Osteoblast (primary cell): ENCODE measurements around the gene ZBED1. TPM values are rescaled to one million over a fixed set of nuclear protein-coding genes. Genes with fewer than 3 reads are reported as not detected.

Experiments
- DNase-seq: peaks from one replicate; pipeline ENCODE4 v3.0.0; 2011; ENCODE audit warnings: low spot score, mixed read lengths; ENCODE audit not compliant: insufficient read length; ENCODE audit errors: missing footprints
- H2AFZ ChIP-seq: 2 replicates; pipeline ENCODE4 v1.6.0; 2011; ENCODE audit warnings: mild to moderate bottlenecking, low read length
- H3K27ac ChIP-seq: 2 replicates; pipeline ENCODE4 v1.5.1; 2011; ENCODE audit warnings: mild to moderate bottlenecking, low read depth, low read length, moderate library complexity
- H3K27me3 ChIP-seq: 2 replicates; pipeline ENCODE4 v1.6.0; 2012; ENCODE audit warnings: mild to moderate bottlenecking, control low read depth, inconsistent platforms, low read length, moderate library complexity; ENCODE audit not compliant: insufficient read depth
- H3K36me3 ChIP-seq: 2 replicates; pipeline ENCODE4 v1.5.1; 2011; ENCODE audit warnings: mild to moderate bottlenecking, low read length, control low read depth, moderate library complexity; ENCODE audit not compliant: insufficient read depth
- H3K4me1 ChIP-seq: 2 replicates; pipeline ENCODE4 v1.5.1; 2011; ENCODE audit warnings: mild to moderate bottlenecking, low read length, control low read depth, moderate library complexity; ENCODE audit not compliant: insufficient read depth
- H3K4me2 ChIP-seq: 2 replicates; pipeline ENCODE4 v1.6.0; 2011; ENCODE audit warnings: mild to moderate bottlenecking, low read length; ENCODE audit not compliant: insufficient read depth
- H3K4me3 ChIP-seq: fragments of 200-600 bp; sonication (generic); 3 replicates; pipeline ENCODE4 v1.5.1; 2012; ENCODE audit warnings: mild to moderate bottlenecking, low read length, inconsistent platforms; ENCODE audit not compliant: insufficient read depth
- H3K79me2 ChIP-seq: 2 replicates; pipeline ENCODE4 v1.6.0; 2012; ENCODE audit warnings: mild to moderate bottlenecking, low read length, control low read depth, inconsistent platforms; ENCODE audit not compliant: insufficient read depth
- H3K9me3 ChIP-seq: 2 replicates; pipeline ENCODE4 v1.5.1; 2011; ENCODE audit warnings: low read depth, low read length, control low read depth
- H4K20me1 ChIP-seq: 2 replicates; pipeline ENCODE4 v1.6.0; 2012; ENCODE audit warnings: mild to moderate bottlenecking, low read length, control low read depth; ENCODE audit not compliant: insufficient read depth
- CTCF ChIP-seq: IDR thresholded peaks from 2 replicates; pipeline ENCODE4 v1.5.1; 2011; ENCODE audit warnings: mild to moderate bottlenecking, low read depth, low read length, moderate library complexity; ENCODE audit errors: extremely low read depth
- total RNA-seq: library from RNA; depleted of rRNA; stranded (reverse); fragments of >200 nt; gene quantifications from 2 replicates; pipeline ENCODE4 v1.2.3, GENCODE V29; 2012

ZBED1 gene
- 52.2 and 57.2 TPM in 2 replicates for total RNA-seq

GRCh38 chrX:2500803-2501558 is at the start of gene ZBED1, which contains the start of gene DHRSX:
Gene ZBED1 (minus strand): TSS chrX:2500976. CDS start chrX:2490719, 10,257 bp downstream.
Gene DHRSX (minus strand): TSS chrX:2500976. CDS start chrX:2500925, 51 bp downstream.
- Histone ChIP-seq H3K9me3 (no peaks in the 10 kb centered on the region), H2AFZ (peak within 1 kb of the TSS; percentile 47), H3K27ac (peak within 1 kb of the TSS; percentile 71), H3K27me3 (no peaks in the 10 kb centered on the region), H3K4me2 (peak within 1 kb of the TSS; percentile 73), H3K4me1 (peaks cover 29% of the 10 kb centered on the region), H3K36me3 (peaks cover 3% of the 10 kb centered on the region), H3K79me2 (peaks cover 41% of the 10 kb centered on the region), H3K4me3 (peak within 1 kb of the TSS; percentile 85), H4K20me1 (peaks cover 15% of the 10 kb centered on the region)
- TF ChIP-seq CTCF, result no peak
- peak; percentile 94 for DNase-seq

GRCh38 chrX:2549876-2550275 is 49.1 kb upstream of the ZBED1 start:
- Histone ChIP-seq H3K4me3 (no peak overlapping the region), H3K9me3 (no peaks in the 10 kb centered on the region), H2AFZ (no peak overlapping the region), H4K20me1 (no peaks in the 10 kb centered on the region), H3K36me3 (no peaks in the 10 kb centered on the region), H3K79me2 (no peaks in the 10 kb centered on the region), H3K4me1 (peaks cover 5% of the 10 kb centered on the region), H3K27me3 (peaks cover 18% of the 10 kb centered on the region), H3K4me2 (no peak overlapping the region), H3K27ac (no peak overlapping the region)
- TF ChIP-seq CTCF, result no peak
- DNase-seq, result no peak

- Histone ChIP-seq H3K4me1 (peaks cover 5% of the 10 kb centered on the region), H3K79me2 (no peaks in the 10 kb centered on the region), H4K20me1 (no peaks in the 10 kb centered on the region), H3K4me3 (no peak overlapping the region), H3K4me2 (no peak overlapping the region), H3K27me3 (peaks cover 18% of the 10 kb centered on the region), H3K36me3 (no peaks in the 10 kb centered on the region), H3K9me3 (no peaks in the 10 kb centered on the region), H2AFZ (no peak overlapping the region), H3K27ac (no peak overlapping the region)
- no peak for DNase-seq
- no peak for TF ChIP-seq CTCF
Observed at GRCh38 chrX:2548711-2549423, 48.1 kb upstream of the ZBED1 start.

- TF ChIP-seq CTCF, result no peak
- Histone ChIP-seq H3K4me1 (peaks cover 1% of the 10 kb centered on the region), H3K9me3 (no peaks in the 10 kb centered on the region)
Observed at GRCh38 chrX:2547736-2548135, 47.0 kb upstream of the ZBED1 start.

More at GRCh38 chrX:2547736-2548135, 47.0 kb upstream of the ZBED1 start:
- Histone ChIP-seq H3K27me3 (peaks cover 14% of the 10 kb centered on the region), H3K27ac (no peak overlapping the region), H3K36me3 (no peaks in the 10 kb centered on the region), H3K4me3 (no peak overlapping the region), H3K4me2 (no peak overlapping the region), H2AFZ (no peak overlapping the region), H3K79me2 (no peaks in the 10 kb centered on the region), H4K20me1 (no peaks in the 10 kb centered on the region)
- DNase-seq, result no peak
